ENCODE results near the gene SIN3B.

DNA sequence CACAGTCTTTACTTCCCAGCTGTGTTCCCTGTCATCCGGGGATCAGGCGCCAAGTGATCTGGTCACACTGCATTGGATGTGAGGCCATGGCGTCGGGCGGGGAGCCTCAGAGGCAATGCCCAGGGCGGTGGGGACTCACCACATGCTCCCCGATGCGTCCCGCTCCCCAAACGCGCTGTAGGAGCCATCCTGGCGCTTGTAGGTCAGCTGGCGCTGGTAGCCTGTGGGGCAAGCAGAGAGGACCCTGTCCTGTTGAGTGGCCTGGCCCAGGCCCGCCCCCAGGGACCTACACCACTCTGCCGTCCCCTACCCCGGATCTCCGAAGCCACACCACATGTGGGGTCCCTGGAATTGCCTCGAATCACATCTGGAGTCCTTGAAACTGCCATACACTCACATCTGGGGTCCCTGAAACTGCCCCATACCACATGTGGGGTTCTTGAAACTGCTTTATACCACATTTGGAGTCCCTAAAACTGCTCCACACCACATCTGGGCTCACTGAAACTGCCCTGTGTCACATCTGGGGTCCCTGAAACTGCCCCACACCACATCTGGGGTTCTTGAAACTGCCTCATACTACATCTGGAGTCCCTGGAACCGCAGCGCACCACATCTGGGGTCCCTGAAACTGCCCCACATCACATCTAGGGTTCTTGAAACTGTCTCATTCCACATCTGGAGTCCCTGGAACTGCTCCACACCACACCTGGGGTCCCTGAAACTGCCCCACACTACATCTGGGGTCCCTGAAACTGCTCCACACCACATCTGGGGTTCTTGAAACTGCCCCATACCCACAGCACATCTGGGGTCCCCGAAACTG, 92.8 kb downstream of the SIN3B start:
- no peak for TF ChIP-seq EZH2phosphoT487 (IDR thresholded peaks at IDR 0.05; ENCODE audit: insufficient read depth, low read depth)
- TF ChIP-seq EZH2 (IDR thresholded peaks at IDR 0.05; ENCODE audit: insufficient read depth, poor library complexity, severe bottlenecking), result no peak

All from GM23248 (cell line).